ENCODE results near the gene SMOC2. TPM values are rescaled to one million over a fixed set of nuclear protein-coding genes. Genes with fewer than 3 reads are reported as not detected.

Gene SMOC2
- polyA plus RNA-seq, 1 donor from 2014 or later = 0.50 TPM

GRCh38 chr6:168468045-168468444 is 27.1 kb downstream of the SMOC2 start:
- Histone ChIP-seq H3K79me2 (replicated peaks; ENCODE audit: insufficient read depth, low read length) (no peaks in the 10 kb centered on the region), H3K27me3 (ENCODE audit: insufficient read depth, low read depth, low read length) (no peaks in the 10 kb centered on the region), H3K4me3 (ENCODE audit: low read length) (no peak overlapping the region)

GRCh38 chr6:168469521-168469920 is 28.5 kb downstream of the SMOC2 start:
- no peaks in the 10 kb centered on the region for H3F3A ChIP-seq (ENCODE audit: insufficient read depth, low read length, poor library complexity, severe bottlenecking)
- H3K9me3 ChIP-seq (ENCODE audit: low read length) = no peaks in the 10 kb centered on the region
- no peak overlapping the region for H3K4me2 ChIP-seq (ENCODE audit: low read length)
- H3K27ac ChIP-seq (ENCODE audit: low read length) = no peak overlapping the region
- no peaks in the 10 kb centered on the region for H4K20me1 ChIP-seq (ENCODE audit: insufficient read depth)
- H3K4me3 ChIP-seq (ENCODE audit: low read length) = no peak overlapping the region
- no peaks in the 10 kb centered on the region for H3K79me2 ChIP-seq (replicated peaks; ENCODE audit: insufficient read depth, low read length)
- H3K9me2 ChIP-seq (ENCODE audit: insufficient read depth, low read length) = no peaks in the 10 kb centered on the region
- H3K9ac ChIP-seq (ENCODE audit: low read length) = no peak overlapping the region
- H3K36me3 ChIP-seq (ENCODE audit: insufficient read depth, low read length) = no peaks in the 10 kb centered on the region
- no peak overlapping the region for H2AFZ ChIP-seq (ENCODE audit: low read depth, low read length)
- H3K27me3 ChIP-seq (ENCODE audit: insufficient read depth, low read depth, low read length) = no peaks in the 10 kb centered on the region
- no peak for TF ChIP-seq EP300 (conservative IDR thresholded peaks at IDR 0.05; ENCODE audit: poor library complexity, severe bottlenecking)
- TF ChIP-seq SMC3 (conservative IDR thresholded peaks at IDR 0.05; ENCODE audit: poor library complexity) = no peak
- TF ChIP-seq EZH2 (IDR thresholded peaks at IDR 0.05; ENCODE audit: borderline replicate concordance, insufficient read depth, low read length, poor library complexity, severe bottlenecking) = no peak
- TF ChIP-seq REST (IDR thresholded peaks at IDR 0.05; ENCODE audit: borderline replicate concordance) = no peak
- no peak for TF ChIP-seq CTCF (IDR thresholded peaks at IDR 0.05; ENCODE audit: poor library complexity, severe bottlenecking)
- no peak for TF ChIP-seq TAF1 (IDR thresholded peaks at IDR 0.05; ENCODE audit: low read depth)

More at GRCh38 chr6:168468045-168468444, 27.1 kb downstream of the SMOC2 start:
- no peaks in the 10 kb centered on the region for H3K36me3 ChIP-seq (ENCODE audit: insufficient read depth, low read length)
- H3K27ac ChIP-seq (ENCODE audit: low read length) = no peak overlapping the region
- TF ChIP-seq TAF1 (IDR thresholded peaks at IDR 0.05; ENCODE audit: low read depth) (no peak), SMC3 (conservative IDR thresholded peaks at IDR 0.05; ENCODE audit: poor library complexity) (no peak), CTCF (IDR thresholded peaks at IDR 0.05; ENCODE audit: poor library complexity, severe bottlenecking) (no peak), POLR2AphosphoS5 (IDR thresholded peaks at IDR 0.05) (no peak), MXI1 (conservative IDR thresholded peaks at IDR 0.05; ENCODE audit: poor library complexity, severe bottlenecking) (no peak), EZH2 (IDR thresholded peaks at IDR 0.05; ENCODE audit: borderline replicate concordance, insufficient read depth, low read length, poor library complexity, severe bottlenecking) (no peak), REST (IDR thresholded peaks at IDR 0.05; ENCODE audit: borderline replicate concordance) (no peak), RAD21 (conservative IDR thresholded peaks at IDR 0.05) (no peak), EP300 (conservative IDR thresholded peaks at IDR 0.05; ENCODE audit: poor library complexity, severe bottlenecking) (no peak)
- no peak overlapping the region for H3K4me2 ChIP-seq (ENCODE audit: low read length)
- H3K9ac ChIP-seq (ENCODE audit: low read length) = no peak overlapping the region
- no peaks in the 10 kb centered on the region for H3K9me2 ChIP-seq (ENCODE audit: insufficient read depth, low read length)
- no peaks in the 10 kb centered on the region for H3F3A ChIP-seq (ENCODE audit: insufficient read depth, low read length, poor library complexity, severe bottlenecking)
- no peaks in the 10 kb centered on the region for H4K20me1 ChIP-seq (ENCODE audit: insufficient read depth)
- no peaks in the 10 kb centered on the region for H3K9me3 ChIP-seq (ENCODE audit: low read length)
- H2AFZ ChIP-seq (ENCODE audit: low read depth, low read length) = no peak overlapping the region
